Stimulated activated CD4-positive, alpha-beta T cell treated with anti-CD3 and anti-CD28 coated beads, Interleukin-1b, Interleukin-23, amount 100 ng/mL, for 48 hours (primary cell): ENCODE results near the gene IQGAP1.

Experiments used
- DNase-seq: peaks from one replicate; pipeline ENCODE4 v3.0.0-alpha.2; 2020

Gene IQGAP1

GRCh38 chr15:90442423-90442822 lies 54.4 kb downstream of the IQGAP1 start:
- DNase-seq = no peak

- no peak for DNase-seq
Observed at GRCh38 chr15:90449206-90449735, 61.2 kb downstream of the IQGAP1 start.

- no peak for DNase-seq
Observed at GRCh38 chr15:90451053-90451850, 63.2 kb downstream of the IQGAP1 start.

- no peak for DNase-seq
Observed at GRCh38 chr15:90456236-90456635, 68.2 kb downstream of the IQGAP1 start.

GRCh38 chr15:90458061-90458460 lies 70.0 kb downstream of the IQGAP1 start:
- DNase-seq = no peak

- DNase-seq = no peak
Observed at GRCh38 chr15:90459368-90459767, 71.3 kb downstream of the IQGAP1 start.

GRCh38 chr15:90460142-90460824 lies 72.2 kb downstream of the IQGAP1 start:
- DNase-seq = no peak

- no peak for DNase-seq
Observed at GRCh38 chr15:90463381-90463780, 75.3 kb downstream of the IQGAP1 start.

- DNase-seq = peak; percentile 10
Observed at GRCh38 chr15:90465140-90465929, 77.3 kb downstream of the IQGAP1 start.

- DNase-seq = no peak
Observed at GRCh38 chr15:90465930-90466567, 78.0 kb downstream of the IQGAP1 start.

GRCh38 chr15:90469723-90470122 lies 81.7 kb downstream of the IQGAP1 start:
- DNase-seq = no peak

GRCh38 chr15:90470453-90470852 lies 82.4 kb downstream of the IQGAP1 start:
- DNase-seq = no peak

GRCh38 chr15:90471126-90471525 lies 83.1 kb downstream of the IQGAP1 start:
- DNase-seq = no peak

- DNase-seq = no peak
Observed at GRCh38 chr15:90471769-90472168, 83.7 kb downstream of the IQGAP1 start.

- no peak for DNase-seq
Observed at GRCh38 chr15:90478846-90479481, 90.9 kb downstream of the IQGAP1 start.

GRCh38 chr15:90479656-90480055 lies 91.6 kb downstream of the IQGAP1 start:
- no peak for DNase-seq

GRCh38 chr15:90481023-90481422 lies 93.0 kb downstream of the IQGAP1 start:
- DNase-seq = peak; percentile 14

- DNase-seq = peak; percentile 23
Observed at GRCh38 chr15:90482124-90483011, 94.3 kb downstream of the IQGAP1 start.

- no peak for DNase-seq
Observed at GRCh38 chr15:90483012-90483307, 94.9 kb downstream of the IQGAP1 start.

- DNase-seq = no peak
Observed at GRCh38 chr15:90483637-90484036, 95.6 kb downstream of the IQGAP1 start.

GRCh38 chr15:90487186-90487585 lies 99.1 kb downstream of the IQGAP1 start:
- no peak for DNase-seq
